Measurements from ENCODE around the gene CKLF. TPM values are rescaled to one million over a fixed set of nuclear protein-coding genes. Genes with fewer than 3 reads are reported as not detected.

The CKLF gene
- 66.0 and 115 TPM in 2 replicates for total RNA-seq

DNA sequence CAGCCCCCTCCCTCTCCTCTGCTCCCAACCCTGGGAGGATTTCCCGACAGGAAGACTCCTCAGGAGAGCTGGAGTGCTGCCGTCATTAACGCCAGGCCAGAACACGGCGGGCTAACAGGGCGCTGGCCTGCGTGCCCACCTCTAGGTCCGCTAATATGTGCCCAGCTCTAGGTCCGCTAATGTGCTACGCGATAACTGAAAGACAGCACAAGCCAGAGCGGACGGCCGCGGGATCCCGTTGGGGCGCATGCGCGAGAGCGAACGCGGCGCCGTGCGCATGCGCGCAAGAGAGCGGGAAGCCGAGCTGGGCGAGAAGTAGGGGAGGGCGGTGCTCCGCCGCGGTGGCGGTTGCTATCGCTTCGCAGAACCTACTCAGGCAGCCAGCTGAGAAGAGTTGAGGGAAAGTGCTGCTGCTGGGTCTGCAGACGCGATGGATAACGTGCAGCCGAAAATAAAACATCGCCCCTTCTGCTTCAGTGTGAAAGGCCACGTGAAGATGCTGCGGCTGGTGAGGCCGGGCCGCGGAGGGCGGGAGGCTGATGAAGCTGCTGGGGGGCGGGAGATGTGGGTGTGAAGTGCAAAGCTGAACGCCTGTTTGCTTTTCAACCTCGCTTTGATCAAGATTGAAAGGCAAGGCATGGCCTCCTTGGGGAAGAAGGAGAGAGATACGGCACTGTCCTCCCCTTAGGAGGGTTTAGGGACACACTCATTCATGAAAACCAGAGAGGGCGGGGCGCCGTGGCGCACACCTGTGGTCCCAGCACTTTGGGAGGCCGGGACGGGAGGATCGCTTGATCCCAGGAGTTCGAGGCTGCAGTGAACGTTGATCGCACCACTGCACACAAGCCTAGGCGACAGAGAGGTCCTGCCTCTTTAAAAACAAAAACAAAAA is at the start of gene CKLF:
CKLF (plus strand) TSS at position 291 of the 892 bp plus-strand sequence; CDS start at position 431, 140 bp downstream.

DNA sequence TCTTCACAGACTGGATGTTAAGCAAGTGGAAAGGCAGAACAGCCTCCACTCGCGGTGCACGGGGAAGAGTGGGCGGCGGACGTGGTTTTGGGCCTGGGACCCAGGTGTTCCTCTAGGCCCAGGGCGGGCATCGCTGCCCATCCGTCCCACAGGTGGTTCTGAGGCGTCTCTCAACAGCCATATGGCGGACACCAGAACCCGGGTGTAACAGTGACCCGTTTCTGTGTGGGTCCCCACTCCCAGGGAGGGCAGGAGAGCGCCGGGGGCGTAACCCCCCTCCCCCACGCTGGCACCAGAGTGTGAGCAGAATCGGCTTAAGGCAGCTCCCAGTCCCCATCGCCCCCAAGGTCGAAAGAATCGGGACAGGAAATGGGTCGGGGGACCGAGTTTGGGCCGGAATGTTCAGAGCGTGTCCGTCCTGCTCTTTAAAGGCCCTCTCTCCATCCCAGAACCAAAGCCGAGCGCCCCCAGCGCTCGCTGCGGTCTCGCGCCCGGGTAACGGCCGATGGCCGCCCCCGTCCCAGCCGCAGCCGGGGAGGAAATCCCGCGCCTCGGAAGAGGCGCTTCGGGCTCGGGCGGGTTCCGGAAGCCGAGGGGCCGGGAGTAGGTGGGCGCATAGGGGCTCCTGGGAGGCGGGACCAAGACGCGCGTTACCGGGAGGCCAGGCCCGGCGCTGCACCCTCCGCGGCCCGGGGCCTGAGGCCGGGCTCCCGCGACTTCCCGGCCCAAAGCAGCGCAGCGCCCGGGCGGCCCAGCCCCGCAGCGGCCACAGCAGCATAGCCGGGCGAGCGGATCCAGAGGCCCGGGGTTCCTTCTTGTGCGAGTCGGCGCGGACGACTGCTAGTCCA is 2.9 kb upstream of the CKLF start, which contains the start of gene TK2:
TK2 (minus strand) TSS at position 839 of the 848 bp plus-strand sequence; CDS start at position 778, 61 bp downstream.

DNA sequence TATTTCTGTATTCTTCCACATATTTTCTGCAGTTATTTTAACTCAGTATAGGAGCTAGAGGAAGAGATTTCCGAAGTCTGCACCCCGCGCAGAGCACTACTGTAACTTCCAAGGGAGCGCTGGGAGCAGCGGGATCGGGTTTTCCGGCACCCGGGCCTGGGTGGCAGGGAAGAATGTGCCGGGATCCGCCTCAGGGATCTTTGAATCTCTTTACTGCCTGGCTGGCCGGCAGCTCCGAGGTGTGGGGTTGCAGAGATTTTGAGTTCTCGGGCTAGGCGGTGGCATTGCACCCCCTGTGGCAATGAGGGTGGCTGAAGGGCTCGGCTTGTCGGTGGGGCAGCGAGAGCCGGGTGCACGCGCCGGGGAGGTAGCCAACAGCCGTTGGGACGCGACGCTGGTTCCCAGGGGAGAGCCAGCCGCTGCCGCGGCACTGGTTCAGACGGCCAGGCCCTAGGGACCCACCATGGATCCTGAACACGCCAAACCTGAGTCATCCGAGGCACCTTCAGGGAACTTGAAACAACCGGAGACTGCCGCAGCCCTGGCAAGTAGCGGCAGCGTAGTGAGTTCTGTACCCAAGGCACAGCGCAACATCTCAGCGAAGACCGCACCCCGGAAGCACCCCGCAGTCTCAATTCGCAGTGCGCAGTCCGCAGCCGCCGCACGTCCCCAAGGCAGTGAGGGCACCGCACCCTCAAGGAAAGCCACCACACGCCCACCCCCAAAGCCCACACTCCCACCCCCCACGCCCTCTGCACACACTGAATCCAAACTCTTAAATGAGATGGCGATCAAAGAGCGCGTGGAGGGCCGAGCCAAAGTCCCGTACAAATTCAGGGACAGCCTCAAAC is 13.9 kb downstream of the CKLF start, which contains the start of gene CMTM1:
CMTM1 (plus strand) TSS at position 389 of the 851 bp plus-strand sequence; CDS start at position 464, 75 bp downstream.

DNA sequence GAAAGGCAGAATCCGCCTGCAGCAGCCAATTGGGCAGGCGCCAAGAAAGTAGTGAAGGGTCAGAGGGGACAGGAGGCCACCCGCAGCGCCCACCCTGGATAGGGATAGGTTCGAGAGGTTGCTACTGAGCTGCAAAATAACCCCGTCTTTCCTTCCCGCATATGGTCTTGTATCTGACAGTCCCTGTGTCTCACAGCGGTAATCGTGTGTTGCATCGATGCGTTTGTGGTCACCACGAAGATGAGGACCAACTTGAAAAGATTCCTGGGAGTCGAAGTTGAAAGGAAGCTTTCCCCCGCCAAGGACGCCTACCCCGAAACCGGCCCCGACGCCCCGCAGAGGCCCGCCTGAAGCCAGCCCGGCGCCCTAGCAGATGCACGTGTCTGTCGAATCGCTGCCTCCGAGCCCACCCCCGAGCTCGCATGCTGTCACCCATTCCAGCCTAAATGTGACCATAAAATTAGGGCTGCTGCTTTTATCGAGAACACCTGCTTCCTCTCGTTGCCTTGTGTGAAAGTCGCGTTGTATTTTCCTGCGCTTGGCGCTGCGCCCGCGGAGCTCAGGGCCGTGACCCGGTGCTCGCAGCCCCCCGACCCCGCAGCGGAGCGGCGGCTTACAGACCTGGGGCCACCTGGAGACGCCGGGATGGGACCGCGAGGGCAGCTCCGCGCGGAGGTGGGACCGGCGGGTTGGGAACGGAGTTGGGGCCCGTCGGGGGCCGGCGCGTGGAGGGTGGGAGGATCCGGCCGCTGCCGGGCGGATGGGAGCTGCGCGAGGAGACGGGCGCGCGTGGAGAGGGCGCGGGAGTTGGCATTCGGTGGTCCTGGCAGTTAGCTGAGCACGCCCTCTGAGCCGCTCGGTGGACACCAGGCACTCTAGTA is 26.5 kb downstream of the CKLF start, which contains the start of gene CMTM2:
CMTM2 (plus strand) TSS at position 813 of the 881 bp plus-strand sequence. CDS start 145 bp downstream, outside the sequence.

DNA sequence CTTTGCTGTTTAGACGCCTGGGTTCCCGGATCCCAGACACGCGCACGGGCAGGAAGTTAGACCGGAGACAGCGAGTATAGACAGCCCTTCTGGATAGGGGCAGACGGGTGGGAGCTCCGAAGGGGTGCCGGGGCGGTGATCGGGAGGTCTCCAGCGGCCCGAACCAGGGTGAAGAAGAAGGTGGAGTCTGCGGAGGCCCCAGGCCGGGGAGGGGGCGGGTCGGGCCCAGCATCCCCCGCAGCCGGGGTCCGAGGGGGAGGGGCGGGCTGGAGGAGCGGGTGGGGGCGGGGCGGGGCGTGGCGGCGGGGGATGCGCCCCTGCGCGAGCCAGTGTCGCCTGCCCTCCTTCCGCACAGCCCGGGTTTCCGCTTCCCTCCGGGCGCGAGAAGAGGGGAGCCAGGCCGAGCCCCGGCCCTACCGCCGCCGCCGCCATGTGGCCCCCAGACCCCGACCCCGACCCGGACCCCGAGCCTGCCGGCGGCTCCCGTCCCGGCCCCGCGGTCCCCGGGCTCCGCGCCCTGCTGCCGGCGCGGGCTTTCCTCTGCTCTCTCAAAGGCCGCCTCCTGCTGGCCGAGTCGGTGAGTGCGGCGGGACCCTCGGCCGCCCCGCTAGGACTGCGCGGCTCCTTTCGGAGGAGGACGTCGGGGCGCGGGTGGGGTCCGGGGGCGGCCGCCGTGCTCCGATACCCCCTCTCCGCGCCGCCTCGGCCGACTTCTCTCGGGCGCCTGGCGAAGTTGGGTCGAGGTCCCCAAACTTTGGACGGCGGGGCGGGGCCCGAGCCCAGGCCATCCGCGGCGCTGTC is 52.2 kb downstream of the CKLF start, which contains the start of gene CMTM3:
CMTM3 (plus strand) TSS at position 329 of the 801 bp plus-strand sequence; CDS start at position 431, 102 bp downstream.

Other genes starting within 250 kb of the CKLF start
- gene CDH5, start 185.9 kb upstream of the CKLF start, total RNA-seq = 4.2 and 23.2 TPM in 2 replicates
- gene BEAN1, start 125.3 kb upstream of the CKLF start, total RNA-seq = 0.19 and 0.28 TPM in 2 replicates
- 42.2 and 62.9 TPM in 2 replicates for gene TK2, start 2.5 kb upstream of the CKLF start, total RNA-seq
- gene CMTM1, start 13.9 kb downstream of the CKLF start, total RNA-seq = 2.1 and 2.5 TPM in 2 replicates
- not detected in 2 replicates for gene CMTM2, start 26.9 kb downstream of the CKLF start, total RNA-seq
- gene CMTM3, start 52.1 kb downstream of the CKLF start, total RNA-seq = 7.6 and 17.4 TPM in 2 replicates
- 12.7 and 27.1 TPM in 2 replicates for gene CMTM4, start 144.2 kb downstream of the CKLF start, total RNA-seq
- gene DYNC1LI2, start 199.0 kb downstream of the CKLF start, total RNA-seq = 149 and 151 TPM in 2 replicates
- gene TERB1, start 249.0 kb downstream of the CKLF start, total RNA-seq = 0.19 and 0.56 TPM in 2 replicates

Data from regular cardiac myocyte (primary cell).